ENCODE data around the gene EEFSEC.

The EEFSEC gene

GRCh38 chr3:128179484-128179819 is 26.2 kb downstream of the EEFSEC start:
- no peak overlapping the region for H3K27ac ChIP-seq (replicated peaks)
- no peaks in the 10 kb centered on the region for H3K27me3 ChIP-seq (ENCODE audit: insufficient read depth, poor library complexity, severe bottlenecking)
- DNase-seq (ENCODE audit: low read depth in 1 of 2, low spot score in 1 of 2): no peak
- TF ChIP-seq GABPA (IDR thresholded peaks at IDR 0.05; ENCODE audit: low read depth) (no peak), REST (IDR thresholded peaks at IDR 0.05; ENCODE audit: insufficient replicate concordance, low read depth) (no peak), SPI1 (IDR thresholded peaks at IDR 0.05; ENCODE audit: borderline replicate concordance, low read depth) (no peak), POLR2AphosphoS5 (IDR thresholded peaks at IDR 0.05; ENCODE audit: low read depth) (no peak), CTCF (IDR thresholded peaks at IDR 0.05; ENCODE audit: insufficient read depth, low read length) (no peak)
- no peak overlapping the region for H3K4me3 ChIP-seq (replicated peaks; ENCODE audit: insufficient read depth, low read length)

GRCh38 chr3:128180436-128180835 is 27.2 kb downstream of the EEFSEC start:
- Histone ChIP-seq H3K27ac (replicated peaks) (no peak overlapping the region), H3K27me3 (ENCODE audit: insufficient read depth, poor library complexity, severe bottlenecking) (no peaks in the 10 kb centered on the region), H3K4me3 (replicated peaks; ENCODE audit: insufficient read depth, low read length) (no peak overlapping the region)
- no peak for DNase-seq (ENCODE audit: low read depth in 1 of 2, low spot score in 1 of 2)
- no peak for TF ChIP-seq GABPA (IDR thresholded peaks at IDR 0.05; ENCODE audit: low read depth)
- no peak for TF ChIP-seq REST (IDR thresholded peaks at IDR 0.05; ENCODE audit: insufficient replicate concordance, low read depth)
- TF ChIP-seq SPI1 (IDR thresholded peaks at IDR 0.05; ENCODE audit: borderline replicate concordance, low read depth): no peak
- TF ChIP-seq CTCF (IDR thresholded peaks at IDR 0.05; ENCODE audit: insufficient read depth, low read length): no peak
- TF ChIP-seq POLR2AphosphoS5 (IDR thresholded peaks at IDR 0.05; ENCODE audit: low read depth): no peak

- no peak overlapping the region for H3K27ac ChIP-seq (replicated peaks)
- TF ChIP-seq CTCF (IDR thresholded peaks at IDR 0.05; ENCODE audit: insufficient read depth, low read length) (no peak), GABPA (IDR thresholded peaks at IDR 0.05; ENCODE audit: low read depth) (no peak), REST (IDR thresholded peaks at IDR 0.05; ENCODE audit: insufficient replicate concordance, low read depth) (no peak), POLR2AphosphoS5 (IDR thresholded peaks at IDR 0.05; ENCODE audit: low read depth) (no peak), SPI1 (IDR thresholded peaks at IDR 0.05; ENCODE audit: borderline replicate concordance, low read depth) (no peak)
- H3K4me3 ChIP-seq (replicated peaks; ENCODE audit: insufficient read depth, low read length): no peak overlapping the region
Observed at GRCh38 chr3:128180913-128181312, 27.6 kb downstream of the EEFSEC start.

More at GRCh38 chr3:128180913-128181312, 27.6 kb downstream of the EEFSEC start:
- H3K27me3 ChIP-seq (ENCODE audit: insufficient read depth, poor library complexity, severe bottlenecking): no peaks in the 10 kb centered on the region
- no peak for DNase-seq (ENCODE audit: low read depth in 1 of 2, low spot score in 1 of 2)

Data from HL-60 (cell line).